Measurements from ENCODE around the gene GALC. TPM values are rescaled to one million over a fixed set of nuclear protein-coding genes. Genes with fewer than 3 reads are reported as not detected.

Gene GALC
- total and polyA plus RNA-seq, 2 donors (not counting 3 experiments of a cell fraction or from before 2014, with no cell fraction given): 12.4 to 14.2 TPM

- Histone ChIP-seq H3K9me3 (replicated peaks; ENCODE audit: control insufficient read depth, insufficient read depth, low read length) (no peaks in the 10 kb centered on the region), H3K79me2 (ENCODE audit: control insufficient read depth, insufficient read depth, low read length) (no peaks in the 10 kb centered on the region), H2AFZ (ENCODE audit: low read depth, low read length) (no peak overlapping the region), H3K4me2 (ENCODE audit: insufficient read depth, low read length) (no peak overlapping the region), H3K4me3 (replicated peaks in 1 of 3; ENCODE audit: insufficient read depth in 1 of 3, low read depth in 1 of 3, low read length in 3 of 3) (no peak overlapping the region), H4K20me1 (replicated peaks; ENCODE audit: control insufficient read depth, extremely low read depth, insufficient read depth, low read length) (no peaks in the 10 kb centered on the region), H3K4me1 (ENCODE audit: control insufficient read depth, extremely low read depth, insufficient read depth, low read length) (no peaks in the 10 kb centered on the region), H3K27ac (ENCODE audit: insufficient read depth, low read depth, low read length) (no peak overlapping the region), H3K27me3 (ENCODE audit: control insufficient read depth in 2 of 2, insufficient read depth in 2 of 2, low read length in 2 of 2) (peaks cover 0 to 4% of the 10 kb centered on the region in 2 experiments), H3K9ac (replicated peaks; ENCODE audit: extremely low read depth, insufficient read depth, low read length) (no peak overlapping the region), H3K36me3 (ENCODE audit: control insufficient read depth in 2 of 2, extremely low read depth in 1 of 2, insufficient read depth in 2 of 2, low read length in 2 of 2) (no peaks in the 10 kb centered on the region), H3K9me1 (replicated peaks; ENCODE audit: control insufficient read depth, extremely low read depth, insufficient read depth, low read length) (no peaks in the 10 kb centered on the region)
- POLR2A ChIA-PET: no interaction called here
- FAIRE-seq: no peak
- BruUV-seq (replicated peaks): no TSS peak
- TF ChIP-seq POLR2A (IDR thresholded peaks at IDR 0.05; ENCODE audit: low read depth, low read length): no peak
- TF ChIP-seq MYC (IDR thresholded peaks at IDR 0.05; ENCODE audit: low read depth, low read length): no peak
- no peak for TF ChIP-seq CTCF (IDR thresholded peaks at IDR 0.05; ENCODE audit: extremely low read depth in 1 of 2, insufficient read depth in 1 of 2, low read depth in 1 of 2, low read length in 2 of 2)
- TF ChIP-seq GATA2 (IDR thresholded peaks at IDR 0.05; ENCODE audit: insufficient read depth, insufficient read length, low read depth, low read length): no peak
- no peak for TF ChIP-seq FOS (IDR thresholded peaks at IDR 0.05; ENCODE audit: borderline replicate concordance, insufficient read depth, low read length)
- TF ChIP-seq POLR2AphosphoS5 (IDR thresholded peaks at IDR 0.05; ENCODE audit: insufficient read depth, low read depth, low read length): no peak
- no peak for TF ChIP-seq EZH2 (IDR thresholded peaks at IDR 0.05; ENCODE audit: borderline replicate concordance, low read depth, low read length, severe bottlenecking)
- no peak for TF ChIP-seq JUN (IDR thresholded peaks at IDR 0.05; ENCODE audit: borderline replicate concordance, insufficient read depth, insufficient read length, low read depth)
- TF ChIP-seq MAX (IDR thresholded peaks at IDR 0.05; ENCODE audit: insufficient read depth, insufficient read length): no peak
- CTCF ChIA-PET: no interaction called here
- intact Hi-C loops (cut with micrococcal nuclease) (no loop called here), dilution Hi-C loops (cut with MboI; ENCODE audit: extremely low pct_ligation_motif_present, low sequenced_read_pairs) (no loop called here)
- no peak for DNase-seq (ENCODE audit: low read depth, low spot score)
These were observed 98.1 kb downstream of the GALC start for GRCh38 chr14:87894920-87895319.

Measured in endothelial cell of umbilical vein (primary cell).